Measurements from ENCODE around the gene NTPCR. TPM values are rescaled to one million over a fixed set of nuclear protein-coding genes. Genes with fewer than 3 reads are reported as not detected.

Gene NTPCR
- total RNA-seq, 1 donor from 2014 or later: 19.2 TPM

DNA sequence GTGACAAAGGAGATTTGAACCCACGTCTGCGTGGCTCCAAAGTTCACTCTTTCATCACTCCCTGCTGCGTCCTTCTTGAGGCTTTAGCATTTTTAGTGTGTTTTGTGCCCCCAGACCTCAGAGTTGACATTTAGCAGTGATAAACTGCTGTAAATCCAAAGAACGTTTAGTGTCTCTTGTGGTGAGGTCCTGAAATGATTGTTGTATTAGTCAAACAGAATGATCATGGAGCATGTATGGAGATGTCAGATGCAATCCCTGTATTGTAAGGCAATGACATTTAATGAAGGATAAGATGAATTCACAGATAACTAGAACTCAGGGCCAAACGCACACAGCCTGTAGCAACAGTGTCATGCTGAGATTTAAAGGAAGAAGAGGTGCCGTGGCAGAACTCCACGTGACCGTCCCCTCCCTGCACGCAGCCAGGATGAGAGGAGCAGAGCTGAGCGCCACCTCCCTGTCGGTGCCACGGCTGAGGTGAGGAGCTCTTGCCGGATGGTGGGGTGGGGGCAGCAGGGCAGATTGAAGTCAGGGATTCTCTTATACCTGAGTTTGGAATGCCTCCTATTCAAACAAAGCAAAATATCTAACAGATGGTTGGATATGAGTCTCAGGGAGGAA, 30.1 kb downstream of the NTPCR start:
- CTCF ChIA-PET: no interaction called here
- Mint-ChIP-seq H3K27me3 (no peaks in the 10 kb centered on the region), H3K9me3 (no peaks in the 10 kb centered on the region), H3K4me3 (no peak overlapping the region), H3K36me3 (ENCODE audit: low read depth) (peaks cover 36% of the 10 kb centered on the region), H3K4me1 (peaks cover 12% of the 10 kb centered on the region), H3K27ac (no peak overlapping the region)
- POLR2A ChIA-PET: no interaction called here
- TF ChIP-seq, protein P1, sequence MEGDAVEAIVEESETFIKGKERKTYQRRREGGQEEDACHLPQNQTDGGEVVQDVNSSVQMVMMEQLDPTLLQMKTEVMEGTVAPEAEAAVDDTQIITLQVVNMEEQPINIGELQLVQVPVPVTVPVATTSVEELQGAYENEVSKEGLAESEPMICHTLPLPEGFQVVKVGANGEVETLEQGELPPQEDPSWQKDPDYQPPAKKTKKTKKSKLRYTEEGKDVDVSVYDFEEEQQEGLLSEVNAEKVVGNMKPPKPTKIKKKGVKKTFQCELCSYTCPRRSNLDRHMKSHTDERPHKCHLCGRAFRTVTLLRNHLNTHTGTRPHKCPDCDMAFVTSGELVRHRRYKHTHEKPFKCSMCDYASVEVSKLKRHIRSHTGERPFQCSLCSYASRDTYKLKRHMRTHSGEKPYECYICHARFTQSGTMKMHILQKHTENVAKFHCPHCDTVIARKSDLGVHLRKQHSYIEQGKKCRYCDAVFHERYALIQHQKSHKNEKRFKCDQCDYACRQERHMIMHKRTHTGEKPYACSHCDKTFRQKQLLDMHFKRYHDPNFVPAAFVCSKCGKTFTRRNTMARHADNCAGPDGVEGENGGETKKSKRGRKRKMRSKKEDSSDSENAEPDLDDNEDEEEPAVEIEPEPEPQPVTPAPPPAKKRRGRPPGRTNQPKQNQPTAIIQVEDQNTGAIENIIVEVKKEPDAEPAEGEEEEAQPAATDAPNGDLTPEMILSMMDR (IDR thresholded peaks at IDR 0.05): no peak
- no peak for ATAC-seq (ENCODE audit: low read depth)
- no peak for DNase-seq
- intact Hi-C loops (cut with micrococcal nuclease): no loop called here

DNA sequence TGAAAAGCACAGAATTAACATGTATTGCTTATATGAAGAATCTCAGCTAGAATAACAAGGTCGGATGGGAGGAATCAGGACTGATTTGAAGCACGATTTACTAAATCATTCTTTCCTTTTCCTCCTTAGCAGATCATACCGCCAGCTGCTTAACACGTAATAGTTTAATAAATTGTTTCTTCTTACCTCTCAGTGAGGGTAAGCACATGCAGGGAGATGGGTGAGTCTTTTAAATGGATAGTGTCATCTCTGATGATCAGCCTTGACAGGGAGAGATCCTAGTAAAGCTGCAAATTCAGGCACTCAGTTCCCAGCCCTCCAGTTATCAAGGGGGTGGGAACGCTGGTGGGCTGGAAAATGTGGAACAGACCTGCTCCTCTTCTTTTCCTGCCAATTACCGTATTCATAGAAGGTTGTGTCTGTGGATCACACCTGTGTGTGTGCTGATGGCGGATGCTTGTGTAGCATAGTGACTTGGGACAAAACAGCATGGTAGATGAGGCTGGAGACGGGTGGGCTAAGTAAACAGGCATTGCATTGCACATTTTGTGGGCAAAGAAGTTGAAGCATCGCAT, 30.7 kb downstream of the NTPCR start:
- intact Hi-C loops (cut with micrococcal nuclease): no loop called here
- Mint-ChIP-seq H3K9me3 (no peaks in the 10 kb centered on the region), H3K27ac (no peak overlapping the region), H3K36me3 (ENCODE audit: low read depth) (peaks cover 33% of the 10 kb centered on the region), H3K27me3 (no peaks in the 10 kb centered on the region), H3K4me3 (no peak overlapping the region), H3K4me1 (peaks cover 12% of the 10 kb centered on the region)
- ChIA-PET CTCF (no interaction called here), POLR2A (no interaction called here)
- DNase-seq: no peak
- no peak for ATAC-seq (ENCODE audit: low read depth)
- TF ChIP-seq, protein P1 (IDR thresholded peaks at IDR 0.05): no peak

DNA sequence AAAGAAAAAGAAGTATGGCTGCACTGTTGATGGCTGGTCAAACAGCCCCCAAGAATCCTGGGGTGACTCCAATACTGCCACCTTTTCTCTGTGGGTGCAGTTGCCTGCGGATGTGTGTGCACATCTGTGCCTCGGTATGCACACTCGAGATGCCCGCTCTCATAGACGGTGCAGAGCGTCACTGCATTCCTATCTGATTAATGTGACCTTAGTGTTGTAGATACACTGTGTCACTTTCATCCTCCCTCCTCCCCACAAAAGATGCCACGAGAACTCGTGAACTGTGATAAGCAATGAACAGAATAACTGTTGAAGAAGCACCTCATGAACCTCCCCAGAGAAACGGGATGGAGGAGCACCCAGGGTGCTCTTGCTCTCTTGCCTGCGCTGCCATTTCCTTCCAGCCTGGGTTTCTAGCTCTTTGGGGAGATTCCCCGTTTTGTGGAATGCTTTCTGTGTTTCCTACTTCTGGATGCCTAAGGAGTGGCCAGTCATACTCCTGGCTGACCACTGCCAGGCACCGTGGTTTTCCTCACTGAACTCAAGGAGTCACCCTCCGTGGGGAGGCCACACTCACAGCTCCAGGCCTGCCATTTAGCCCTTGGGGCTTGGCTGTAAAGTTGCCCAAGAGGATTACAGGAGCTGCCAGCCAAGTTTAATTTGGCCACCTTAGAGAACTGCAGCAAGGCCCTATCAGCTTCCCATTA, 32.0 kb downstream of the NTPCR start:
- CTCF ChIA-PET: no interaction called here
- Mint-ChIP-seq H3K27ac (no peak overlapping the region), H3K4me3 (no peak overlapping the region)

DNA sequence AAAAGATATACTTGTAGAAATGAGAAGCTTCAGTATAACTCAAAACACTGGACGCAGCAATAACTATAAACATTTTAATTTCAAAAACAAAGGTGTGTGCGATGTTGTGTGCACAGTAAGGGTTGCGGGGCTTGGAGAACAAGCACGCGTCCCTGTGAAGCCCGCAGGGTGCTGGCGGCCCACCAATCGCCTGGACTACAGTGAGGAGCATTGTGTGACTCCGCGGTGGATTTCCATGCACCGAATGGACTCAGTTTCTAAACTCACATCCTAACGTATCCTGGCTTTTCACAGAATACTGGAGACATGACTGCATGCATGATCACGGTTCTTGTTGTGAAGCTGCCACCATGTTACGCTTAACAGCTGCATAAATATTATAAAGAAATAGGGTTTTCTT, 33.0 kb downstream of the NTPCR start:
- Mint-ChIP-seq H3K9me3 (no peaks in the 10 kb centered on the region), H3K36me3 (ENCODE audit: low read depth) (peaks cover 12% of the 10 kb centered on the region), H3K27me3 (no peaks in the 10 kb centered on the region), H3K27ac (no peak overlapping the region), H3K4me1 (peaks cover 4% of the 10 kb centered on the region), H3K4me3 (no peak overlapping the region)
- CTCF ChIA-PET: no interaction called here
- POLR2A ChIA-PET: no interaction called here
- intact Hi-C loops (cut with micrococcal nuclease): no loop called here
- ATAC-seq (ENCODE audit: low read depth) (no peak), DNase-seq (no peak)
- TF ChIP-seq, protein P1 (IDR thresholded peaks at IDR 0.05): no peak

More for the DNA sequence above, 32.0 kb downstream of the NTPCR start:
- H3K27me3 Mint-ChIP-seq: no peaks in the 10 kb centered on the region
- DNase-seq: no peak
- H3K9me3 Mint-ChIP-seq: no peaks in the 10 kb centered on the region
- H3K4me1 Mint-ChIP-seq: peaks cover 12% of the 10 kb centered on the region
- H3K36me3 Mint-ChIP-seq (ENCODE audit: low read depth): peaks cover 21% of the 10 kb centered on the region
- ATAC-seq (ENCODE audit: low read depth): no peak
- TF ChIP-seq, protein P1 (IDR thresholded peaks at IDR 0.05): no peak
- intact Hi-C loops (cut with micrococcal nuclease): no loop called here
- POLR2A ChIA-PET: no interaction called here

DNA sequence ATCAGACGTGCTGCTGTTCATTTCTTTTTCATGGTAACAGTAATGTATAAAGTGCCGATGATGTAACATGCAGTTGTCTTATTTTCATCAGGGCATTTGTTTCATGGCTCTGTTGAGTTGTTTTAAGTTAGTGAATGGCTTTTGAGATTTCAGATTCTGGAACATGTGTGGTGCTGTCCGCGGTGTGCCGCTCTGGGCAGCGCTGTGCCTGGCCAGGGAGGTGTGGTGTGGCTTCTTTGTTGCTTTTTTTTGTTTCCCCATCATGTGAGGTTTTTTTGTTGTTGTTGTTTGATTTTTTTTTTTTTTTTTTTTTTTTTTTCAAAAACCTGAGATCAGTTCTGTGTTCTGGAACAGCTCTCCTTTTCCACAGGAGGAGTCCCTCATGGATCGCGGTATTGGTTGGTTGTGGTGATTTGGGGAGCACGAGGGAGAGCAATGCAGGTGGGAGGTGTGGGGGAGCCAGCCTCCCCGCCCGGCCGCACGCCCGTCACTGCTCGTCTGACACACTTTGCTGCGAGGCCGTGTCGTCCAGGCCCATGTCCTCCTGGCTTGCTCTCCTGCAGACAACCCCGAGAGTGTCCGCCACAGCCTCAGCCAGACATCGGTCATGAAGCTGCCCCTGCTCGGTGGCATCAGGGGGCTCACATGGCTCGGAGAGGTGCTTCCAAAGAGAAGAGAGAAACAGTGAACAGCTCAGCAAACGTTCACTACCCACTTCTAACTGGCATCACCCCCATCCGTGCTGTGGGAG, 33.6 kb downstream of the NTPCR start:
- TF ChIP-seq, protein P1 (IDR thresholded peaks at IDR 0.05): no peak
- intact Hi-C loops (cut with micrococcal nuclease): no loop called here
- DNase-seq (no peak), ATAC-seq (ENCODE audit: low read depth) (no peak)
- Mint-ChIP-seq H3K27me3 (no peaks in the 10 kb centered on the region), H3K4me1 (no peaks in the 10 kb centered on the region), H3K36me3 (ENCODE audit: low read depth) (peaks cover 8% of the 10 kb centered on the region), H3K27ac (no peak overlapping the region), H3K9me3 (no peaks in the 10 kb centered on the region), H3K4me3 (no peak overlapping the region)
- ChIA-PET CTCF (no interaction called here), POLR2A (no interaction called here)

All from activated B cell treated with CpG ODN at 0.5 μM for 24 hours (primary cell).